WTC11 (cell line): Measurements from ENCODE around the gene LGR6.

Experiments
- ATF3 ChIP-seq: sonication (generic); formaldehyde crosslinking; conservative IDR thresholded peaks from 2 replicates; pipeline ENCODE4 v1.8.1; 2022; ENCODE audit warnings: mild to moderate bottlenecking, missing genetic modification reagents
- CTCF ChIP-seq: fragments of 200-600 bp; IDR thresholded peaks from 2 replicates; pipeline ENCODE4 v1.8.0; 2022; ENCODE audit warnings: antibody characterized with exemption
- NFE2L1 ChIP-seq: sonication (generic); formaldehyde crosslinking; IDR thresholded peaks from 2 replicates; pipeline ENCODE4 v1.8.1; 2023; ENCODE audit warnings: missing genetic modification reagents
- NFYB ChIP-seq: sonication (generic); formaldehyde crosslinking; conservative IDR thresholded peaks from 2 replicates; pipeline ENCODE4 v1.8.0; 2022; ENCODE audit warnings: low read depth, missing genetic modification reagents
- USF1 ChIP-seq: sonication (generic); formaldehyde crosslinking; IDR thresholded peaks from 2 replicates; pipeline ENCODE4 v1.8.0; 2022; ENCODE audit warnings: mild to moderate bottlenecking, missing genetic modification reagents
- ZNF263 ChIP-seq: sonication (generic); formaldehyde crosslinking; IDR thresholded peaks from 2 replicates; pipeline ENCODE4 v1.8.1; 2022; ENCODE audit warnings: low read depth, mild to moderate bottlenecking, moderate library complexity, missing genetic modification reagents

GRCh38 chr1:202201971-202202370, 8.4 kb downstream of the LGR6 start:
- TF ChIP-seq ATF3 (CRISPR knock-in tag) (no peak), ZNF263 (CRISPR knock-in tag) (no peak), CTCF (no peak), NFE2L1 (CRISPR knock-in tag) (no peak), NFYB (no peak), USF1 (CRISPR knock-in tag) (no peak)
